Stomach (tissue), 9 donors: ENCODE data around the gene CHMP4A. TPM values are rescaled to one million over a fixed set of nuclear protein-coding genes. Genes with fewer than 3 reads are reported as not detected.
"Not testable (repeated sequence)": the region's sequence is repeated elsewhere in the genome, so short reads cannot be mapped to it uniquely, and the experiment has no call there.

Experiments used
- DNase-seq, 2 donors: peaks; one replicate each; pipeline versions ENCODE4 v3.0.0 to v3.0.0-alpha.2; 2013 to 2019
- H3K27ac ChIP-seq, 5 donors: fragments of 200-600 bp in 4 of 5; sonication (generic) in 4 of 5; one replicate each; pipeline ENCODE4 v1.5.1; 2013 to 2019; ENCODE audit warnings: mild to moderate bottlenecking in 1 of 5, moderate library complexity in 1 of 5
- H3K27me3 ChIP-seq, 3 donors: fragments of 200-600 bp; sonication (generic); one replicate each; pipeline ENCODE4 v1.5.1; 2017 to 2019; ENCODE audit warnings: mixed run types in 1 of 3
- H3K36me3 ChIP-seq, 4 donors: fragments of 200-600 bp; sonication (generic); 1 replicate in 3 of 4; 2 replicates in 1 of 4; pipeline ENCODE4 v1.5.1; 2016 to 2019
- H3K4me1 ChIP-seq, 4 donors: fragments of 200-600 bp; sonication (generic); one replicate each; pipeline ENCODE4 v1.5.1; 2016 to 2019
- H3K4me3 ChIP-seq, 4 donors: fragments of 200-600 bp; sonication (generic) in 3 of 4; one replicate each; pipeline ENCODE4 v1.5.1; 2016 to 2019; ENCODE audit warnings: mild to moderate bottlenecking in 1 of 4
- H3K9me3 ChIP-seq, 4 donors: fragments of 200-600 bp; sonication (generic); one replicate each; pipeline ENCODE4 v1.5.1; 2016 to 2019
- EP300 ChIP-seq: sonication (generic); formaldehyde crosslinking; IDR thresholded peaks from one replicate; pipeline ENCODE4 v1.6.1; 2017; ENCODE audit warnings: antibody characterized with exemption
- POLR2A ChIP-seq, 4 donors: fragments of 450-650 bp; IDR thresholded peaks; one replicate each; pipeline ENCODE4 v1.6.1; 2016; ENCODE audit warnings: antibody characterized with exemption in 4 of 4, control low read depth in 2 of 4, mild to moderate bottlenecking in 1 of 4, moderate library complexity in 1 of 4
- POLR2AphosphoS5 ChIP-seq, 3 donors: sonication (generic); formaldehyde crosslinking; IDR thresholded peaks; one replicate each; pipeline ENCODE4 v1.6.1; 2016; ENCODE audit warnings: antibody characterized with exemption in 3 of 3
- WGBS, 5 donors: extraction: QIAGEN DNeasy Blood & Tissue Kit in 3 of 5; methylation state at CpG; one replicate each; pipeline versions ENCODE4 v1.1.5 to v1.1.7; 2013 to 2018; 5-methylcytosine and 5-hydroxymethylcytosine counted together
- intact Hi-C: fragments of 100-400 bp; cut with DNase I; formaldehyde crosslinking; loops from one replicate; pipeline ENCODE4 v1.15.1; 2023; ENCODE audit warnings: low total_unique reads
- polyA plus RNA-seq, 3 donors: library from polyadenylated mRNA; stranded (reverse); fragments of 200-250 nt; gene quantifications; one replicate each; pipeline ENCODE4 v1.2.3, GENCODE V29; 2013
- total RNA-seq, 5 donors: library from RNA; depleted of rRNA; stranded (reverse); fragments of >200 nt; gene quantifications; one replicate each; pipeline versions ENCODE4 v1.1.0 to v1.2.3, GENCODE V29; 2014 to 2016
- TF ChIP-seq, protein P1 (sequence below), 7 experiments: fragments of 450-650 bp in 4 of 7; fragments of 200-600 bp in 3 of 7; sonication (generic) in 3 of 7; IDR thresholded peaks; one replicate each; pipeline ENCODE4 v1.5.1; 2016 to 2019; ENCODE audit warnings: antibody characterized with exemption in 7 of 7, control low read depth in 2 of 7, mild to moderate bottlenecking in 1 of 7
- donor health status: healthy with polysubstance abuse.
- donor health status: Bipolar disorder and iron deficiency.
- donor health status: healthy.

Gene CHMP4A
- total and polyA plus RNA-seq, 8 donors: 27.8 to 135 (median 37.2) TPM; not detected in 1

DNA sequence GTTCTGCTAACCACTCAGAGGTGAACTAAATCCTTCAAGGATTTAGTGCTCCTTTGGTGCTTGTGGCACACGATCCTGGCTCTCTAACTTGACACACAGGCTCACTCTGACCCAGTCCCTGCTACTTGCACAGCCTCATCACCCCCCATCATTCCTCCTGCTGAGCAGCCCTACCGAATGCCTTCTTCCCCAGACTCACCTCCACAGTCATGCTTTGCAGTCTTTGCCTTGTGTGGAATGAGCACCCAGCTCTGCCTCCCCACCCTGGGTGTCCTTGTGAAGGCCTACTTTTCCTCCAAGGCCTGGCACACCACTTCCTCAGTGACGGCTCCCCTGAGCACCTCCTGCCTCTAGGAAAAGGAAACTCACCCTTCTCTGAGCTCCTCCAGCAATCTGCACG is 37.1 kb upstream of the CHMP4A start:
- no peak for TF ChIP-seq EP300
- no peak for TF ChIP-seq POLR2A (IDR thresholded peaks at IDR 0.05)
- TF ChIP-seq, protein P1, sequence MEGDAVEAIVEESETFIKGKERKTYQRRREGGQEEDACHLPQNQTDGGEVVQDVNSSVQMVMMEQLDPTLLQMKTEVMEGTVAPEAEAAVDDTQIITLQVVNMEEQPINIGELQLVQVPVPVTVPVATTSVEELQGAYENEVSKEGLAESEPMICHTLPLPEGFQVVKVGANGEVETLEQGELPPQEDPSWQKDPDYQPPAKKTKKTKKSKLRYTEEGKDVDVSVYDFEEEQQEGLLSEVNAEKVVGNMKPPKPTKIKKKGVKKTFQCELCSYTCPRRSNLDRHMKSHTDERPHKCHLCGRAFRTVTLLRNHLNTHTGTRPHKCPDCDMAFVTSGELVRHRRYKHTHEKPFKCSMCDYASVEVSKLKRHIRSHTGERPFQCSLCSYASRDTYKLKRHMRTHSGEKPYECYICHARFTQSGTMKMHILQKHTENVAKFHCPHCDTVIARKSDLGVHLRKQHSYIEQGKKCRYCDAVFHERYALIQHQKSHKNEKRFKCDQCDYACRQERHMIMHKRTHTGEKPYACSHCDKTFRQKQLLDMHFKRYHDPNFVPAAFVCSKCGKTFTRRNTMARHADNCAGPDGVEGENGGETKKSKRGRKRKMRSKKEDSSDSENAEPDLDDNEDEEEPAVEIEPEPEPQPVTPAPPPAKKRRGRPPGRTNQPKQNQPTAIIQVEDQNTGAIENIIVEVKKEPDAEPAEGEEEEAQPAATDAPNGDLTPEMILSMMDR (IDR thresholded peaks at IDR 0.05): no peak
- no peak for TF ChIP-seq POLR2AphosphoS5 (IDR thresholded peaks at IDR 0.05)
- WGBS, 5 donors: 55 to 76% (median 67%) methylated on average over 4 of the region's 4 CpGs
- Histone ChIP-seq H3K4me3 (no peak overlapping the region), H3K4me1 (peaks cover 0 to 7% (median 0%) of the 10 kb centered on the region in 4 donors), H3K9me3 (no peaks in the 10 kb centered on the region), H3K27me3 (no peaks in the 10 kb centered on the region), H3K36me3 (peaks cover 0 to 54% (median 21%) of the 10 kb centered on the region in 4 donors), H3K27ac (no peak overlapping the region)
- no peak for DNase-seq
- intact Hi-C loops: no loop called here

DNA sequence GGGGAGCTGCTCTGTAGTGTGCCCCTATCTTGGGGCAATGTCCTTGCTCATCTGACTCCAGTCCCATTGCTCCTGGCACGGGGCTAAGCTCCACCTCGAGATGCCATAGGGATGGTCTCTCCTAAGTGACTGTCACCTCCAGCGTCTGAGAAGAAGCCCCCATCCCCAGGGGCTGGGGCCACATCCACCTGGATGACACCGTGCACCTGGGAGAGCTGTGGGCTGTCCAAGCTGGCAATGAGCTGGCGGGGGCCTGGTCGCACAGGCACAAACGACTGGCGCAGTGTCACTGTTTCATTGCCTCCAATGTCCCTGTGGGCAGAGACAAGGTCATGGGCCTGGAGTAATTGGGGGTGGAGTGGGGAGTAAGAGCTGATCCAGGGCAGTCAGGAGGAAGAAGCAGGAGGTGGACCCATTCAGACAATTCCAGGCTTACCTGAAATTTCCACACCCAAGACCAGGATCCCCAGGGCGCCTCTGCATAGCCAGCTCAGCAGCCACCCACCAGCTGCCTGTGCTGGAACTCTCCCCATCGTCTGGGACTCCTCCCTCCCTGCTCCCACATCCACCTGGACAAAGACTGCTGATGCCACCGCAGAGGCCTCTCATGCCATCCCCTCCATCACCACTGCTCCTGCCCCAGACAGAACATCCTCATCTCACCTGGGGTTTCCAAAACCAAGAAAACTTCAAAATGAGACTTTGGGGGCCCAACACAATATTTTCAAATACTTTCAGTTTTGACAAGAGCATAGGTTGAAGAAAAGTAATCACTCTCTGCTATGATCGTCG is 36.1 kb upstream of the CHMP4A start:
- WGBS, 5 donors: 78 to 80% (median 79%) methylated on average over 11 to 13 of the region's 13 CpGs
- Histone ChIP-seq H3K27ac (no peak overlapping the region), H3K4me1 (peaks cover 0 to 7% (median 0%) of the 10 kb centered on the region in 4 donors), H3K9me3 (no peaks in the 10 kb centered on the region), H3K36me3 (peaks cover 0 to 44% (median 16%) of the 10 kb centered on the region in 4 donors), H3K27me3 (no peaks in the 10 kb centered on the region), H3K4me3 (no peak overlapping the region)
- TF ChIP-seq POLR2A (IDR thresholded peaks at IDR 0.05) (no peak), EP300 (no peak), POLR2AphosphoS5 (IDR thresholded peaks at IDR 0.05) (no peak)
- TF ChIP-seq, protein P1 (IDR thresholded peaks at IDR 0.05): no peak
- intact Hi-C loops: loop anchor here (10.0 kb wide), 1 partner anchor 45 kb away; the partner anchor contains the start of genes DHRS1 and NOP9
- no peak for DNase-seq

DNA sequence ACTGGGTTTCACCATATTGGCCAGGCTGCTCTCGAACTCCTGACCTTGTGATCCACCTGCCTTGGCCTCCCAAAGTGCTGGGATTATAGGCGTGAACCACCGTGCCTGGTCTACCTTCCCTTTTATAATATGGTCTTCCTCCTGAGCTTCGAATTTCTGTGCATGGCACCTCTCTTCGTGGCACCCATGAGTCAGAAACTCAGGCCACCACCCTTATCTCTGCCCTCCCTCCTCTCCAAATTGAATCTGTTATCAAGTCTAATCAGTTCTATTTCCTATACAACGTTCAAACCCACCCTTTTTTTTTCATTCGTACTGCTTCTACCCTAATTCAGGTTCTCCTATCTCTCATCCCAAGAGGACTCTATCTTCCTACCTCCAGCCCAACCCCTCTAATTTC is 34.1 kb upstream of the CHMP4A start:
- H3K36me3 ChIP-seq: peaks cover 0 to 25% (median 5%) of the 10 kb centered on the region in 4 donors
- H3K9me3 ChIP-seq: no peaks in the 10 kb centered on the region
- H3K4me1 ChIP-seq: peaks cover 7 to 18% (median 9%) of the 10 kb centered on the region in 4 donors
- DNase-seq: no peak
- 58 to 69% (median 62%) methylated on average over 7 of the region's 7 CpGs for WGBS, 5 donors
- intact Hi-C loops: loop anchor here (10.0 kb wide), 1 partner anchor 47 kb away; the partner anchor contains the start of genes DHRS1 and NOP9
- no peak overlapping the region for H3K27ac ChIP-seq
- no peak overlapping the region for H3K4me3 ChIP-seq
- no peaks in the 10 kb centered on the region for H3K27me3 ChIP-seq
- TF ChIP-seq POLR2A (IDR thresholded peaks at IDR 0.05): no peak
- no peak for TF ChIP-seq POLR2AphosphoS5 (IDR thresholded peaks at IDR 0.05)
- no peak for TF ChIP-seq EP300

DNA sequence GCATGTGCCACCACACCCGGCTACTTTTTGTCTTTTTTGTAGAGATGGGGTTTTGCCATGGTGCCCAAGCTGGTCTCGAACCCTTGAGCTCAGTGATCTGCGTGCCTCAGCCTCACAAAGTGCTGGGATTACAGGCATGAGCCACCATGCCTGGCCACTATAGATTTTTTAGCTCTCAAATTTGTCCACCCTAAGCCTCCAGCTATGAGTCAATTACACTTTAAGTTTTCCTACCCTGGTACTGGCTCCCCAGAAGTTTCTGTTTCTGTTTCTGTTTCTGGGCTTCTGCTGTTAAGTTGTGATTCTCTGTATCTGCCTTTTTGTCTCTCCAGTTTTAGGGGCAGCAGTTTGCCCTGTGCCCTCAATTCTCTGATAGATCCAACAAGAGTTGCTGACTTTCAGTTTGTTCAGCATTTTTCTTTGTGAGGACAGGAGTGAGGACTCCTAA is 33.5 kb upstream of the CHMP4A start:
- H3K27ac ChIP-seq: peak overlapping the region in 2 of 5 donors; percentile 46 to 53
- 70 to 90% (median 86%) methylated on average over 3 of the region's 3 CpGs for WGBS, 5 donors
- peaks cover 0 to 21% (median 2%) of the 10 kb centered on the region in 4 donors for H3K36me3 ChIP-seq
- peaks cover 7 to 21% (median 10%) of the 10 kb centered on the region in 4 donors for H3K4me1 ChIP-seq
- peak in 1 of 2 donors; percentile 45 for DNase-seq
- intact Hi-C loops: loop anchor here (10.0 kb wide), 1 partner anchor 48 kb away; the partner anchor contains the start of genes DHRS1 and NOP9
- H3K27me3 ChIP-seq: no peaks in the 10 kb centered on the region
- no peaks in the 10 kb centered on the region for H3K9me3 ChIP-seq
- H3K4me3 ChIP-seq: no peak overlapping the region
- TF ChIP-seq POLR2AphosphoS5 (IDR thresholded peaks at IDR 0.05) (no peak), POLR2A (IDR thresholded peaks at IDR 0.05) (no peak), EP300 (no peak)
- TF ChIP-seq, protein P1 (IDR thresholded peaks at IDR 0.05): no peak

DNA sequence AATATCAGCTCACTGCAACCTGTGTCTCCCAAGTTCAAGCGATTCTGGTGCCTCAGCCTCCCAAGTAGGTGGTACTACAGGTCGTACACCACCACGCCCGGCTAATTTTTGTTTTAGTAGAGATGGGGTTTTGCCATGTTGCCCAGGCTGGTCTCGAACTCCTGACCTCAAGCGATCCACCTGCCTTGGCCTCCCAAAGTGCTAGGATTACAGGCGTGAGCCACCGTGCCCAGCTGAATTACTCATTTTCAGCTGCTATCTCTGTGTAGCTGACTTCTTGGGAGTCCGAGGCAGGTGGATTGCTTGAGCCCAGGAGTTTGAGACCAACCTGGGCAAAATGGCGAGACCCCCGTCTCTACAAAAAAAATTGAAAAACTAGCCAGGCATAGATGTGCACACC is 32.1 kb upstream of the CHMP4A start:
- not testable (repeated sequence) for DNase-seq, H3K27ac ChIP-seq, H3K9me3 ChIP-seq, H3K4me3 ChIP-seq, H3K27me3 ChIP-seq
- 91 to 97% (median 94%) methylated on average over 9 to 11 of the region's 11 CpGs for WGBS, 5 donors
- intact Hi-C loops: loop anchor here (10.0 kb wide), 1 partner anchor 49 kb away; the partner anchor contains the start of genes DHRS1 and NOP9
- Histone ChIP-seq H3K4me1 (peaks cover 21 to 35% (median 25%) of the 10 kb centered on the region in 4 donors), H3K36me3 (peaks cover 4 to 20% (median 12%) of the 10 kb centered on the region in 4 donors)
